DOHH2 (cell line): ENCODE measurements around the gene SLC6A6.
A peak's percentile ranks its signal among the peaks of the same experiment; 100 is the strongest.

Experiments used
- H3F3A ChIP-seq: fragments of 200-600 bp; sonication (generic), shearing (Covaris generic); 2 replicates; pipeline ENCODE4 v1.6.0; 2016; ENCODE audit warnings: antibody characterized with exemption, mild to moderate bottlenecking; ENCODE audit not compliant: control insufficient read depth, insufficient read depth
- H3K27ac ChIP-seq: fragments of 200-600 bp; sonication (generic); 2 replicates; pipeline ENCODE4 v1.5.1; 2014; ENCODE audit warnings: low read depth, mild to moderate bottlenecking, low read length, moderate library complexity
- H3K27me3 ChIP-seq: fragments of 200-600 bp; sonication (generic); 2 replicates; pipeline ENCODE4 v1.6.1; 2014; ENCODE audit warnings: mild to moderate bottlenecking, low read length, mixed read lengths; ENCODE audit not compliant: control insufficient read depth
- H3K36me3 ChIP-seq: fragments of 200-600 bp; sonication (generic); 2 replicates; pipeline ENCODE4 v1.6.1; 2014; ENCODE audit warnings: mild to moderate bottlenecking, low read length, moderate library complexity, mixed read lengths; ENCODE audit not compliant: control insufficient read depth
- H3K4me1 ChIP-seq: fragments of 200-600 bp; sonication (generic); 2 replicates; pipeline ENCODE4 v1.6.1; 2014; ENCODE audit warnings: mild to moderate bottlenecking, low read length, mixed read lengths; ENCODE audit not compliant: control insufficient read depth
- H3K4me2 ChIP-seq: fragments of 200-600 bp; sonication (generic); 2 replicates; pipeline ENCODE4 v1.6.0; 2014; ENCODE audit warnings: mild to moderate bottlenecking, low read length, moderate library complexity
- H3K4me3 ChIP-seq: fragments of 200-600 bp; sonication (generic); 2 replicates; pipeline ENCODE4 v1.5.1; 2014; ENCODE audit warnings: mild to moderate bottlenecking, low read length, mixed read lengths
- H3K79me2 ChIP-seq: fragments of 200-600 bp; sonication (generic); 2 replicates; pipeline ENCODE4 v1.6.1; 2014; ENCODE audit warnings: mild to moderate bottlenecking, low read length, mixed read lengths; ENCODE audit not compliant: control insufficient read depth
- H3K9me2 ChIP-seq: fragments of 200-600 bp; sonication (generic); replicated peaks from 2 replicates; pipeline ENCODE4 v1.6.1; 2014; ENCODE audit warnings: mild to moderate bottlenecking, low read length, mixed read lengths; ENCODE audit not compliant: control insufficient read depth
- H3K9me3 ChIP-seq: fragments of 200-600 bp; sonication (generic); 2 replicates; pipeline ENCODE4 v1.6.1; 2014; ENCODE audit warnings: antibody characterized with exemption, low read length, mixed read lengths; ENCODE audit not compliant: control insufficient read depth, insufficient read depth
- H4K20me1 ChIP-seq: fragments of 200-600 bp; sonication (generic); 2 replicates; pipeline ENCODE4 v1.6.0; 2014; ENCODE audit warnings: low read depth, mild to moderate bottlenecking, antibody characterized with exemption, low read length, moderate library complexity; ENCODE audit not compliant: control insufficient read depth, insufficient read depth
- CTCF ChIP-seq: fragments of 200-600 bp; sonication (generic); IDR thresholded peaks from one replicate; pipeline ENCODE4 v1.5.1; 2014; ENCODE audit warnings: antibody characterized with exemption, mild to moderate bottlenecking, low read depth, low read length; ENCODE audit not compliant: poor library complexity, severe bottlenecking
- EZH2phosphoT487 ChIP-seq: fragments of 200-600 bp; sonication (generic); IDR thresholded peaks from 2 replicates; pipeline ENCODE4 v1.6.1; 2017; ENCODE audit warnings: borderline replicate concordance, mild to moderate bottlenecking, antibody characterized with exemption, low read length, moderate library complexity, mixed read lengths

Gene SLC6A6

GRCh38 chr3:14430706-14431451 is 28.5 kb downstream of the SLC6A6 start:
- Histone ChIP-seq H3K4me1 (peaks cover 80% of the 10 kb centered on the region), H3F3A (peaks cover 56% of the 10 kb centered on the region), H3K36me3 (peaks cover 43% of the 10 kb centered on the region), H3K9me2 (no peaks in the 10 kb centered on the region), H3K4me3 (peak overlapping the region; percentile 64), H4K20me1 (peaks cover 26% of the 10 kb centered on the region), H3K79me2 (peaks cover 92% of the 10 kb centered on the region), H3K4me2 (peak overlapping the region; percentile 75), H3K27me3 (no peaks in the 10 kb centered on the region), H3K9me3 (no peaks in the 10 kb centered on the region), H3K27ac (peak overlapping the region; percentile 83)
- no peak for TF ChIP-seq CTCF
- no peak for TF ChIP-seq EZH2phosphoT487

GRCh38 chr3:14431452-14431916 is 29.1 kb downstream of the SLC6A6 start:
- Histone ChIP-seq H3K36me3 (peaks cover 43% of the 10 kb centered on the region), H3K4me2 (peak overlapping the region; percentile 75), H4K20me1 (peaks cover 26% of the 10 kb centered on the region), H3K4me3 (peak overlapping the region; percentile 64), H3K27me3 (no peaks in the 10 kb centered on the region), H3K27ac (peak overlapping the region; percentile 83), H3K4me1 (peaks cover 74% of the 10 kb centered on the region), H3F3A (peaks cover 50% of the 10 kb centered on the region), H3K79me2 (peaks cover 90% of the 10 kb centered on the region), H3K9me2 (no peaks in the 10 kb centered on the region), H3K9me3 (no peaks in the 10 kb centered on the region)
- TF ChIP-seq EZH2phosphoT487 (no peak), CTCF (peak; percentile 58)

- peak overlapping the region; percentile 64 for H3K4me3 ChIP-seq
- H3K9me2 ChIP-seq = no peaks in the 10 kb centered on the region
- no peaks in the 10 kb centered on the region for H3K27me3 ChIP-seq
- H3K4me2 ChIP-seq = peak overlapping the region; percentile 75
- peaks cover 67% of the 10 kb centered on the region for H3K4me1 ChIP-seq
- peaks cover 46% of the 10 kb centered on the region for H3F3A ChIP-seq
- H3K27ac ChIP-seq = peak overlapping the region; percentile 83
- H4K20me1 ChIP-seq = peaks cover 19% of the 10 kb centered on the region
- peaks cover 36% of the 10 kb centered on the region for H3K36me3 ChIP-seq
- no peak for TF ChIP-seq CTCF
- no peak for TF ChIP-seq EZH2phosphoT487
- H3K79me2 ChIP-seq = peaks cover 90% of the 10 kb centered on the region
- H3K9me3 ChIP-seq = no peaks in the 10 kb centered on the region
Measured at GRCh38 chr3:14431917-14432834, 29.8 kb downstream of the SLC6A6 start.
